GM18499 (cell line): ENCODE measurements around the gene PRKN.

Experiments
- ATAC-seq: cut with Tn5 transposase; IDR thresholded peaks from one replicate; pipeline ENCODE4 v1.9.1; 2021; ENCODE audit warnings: moderate number of reproducible peaks; ENCODE audit not compliant: insufficient read depth, unreplicated experiment

Gene PRKN

GRCh38 chr6:161434350-161434749 lies 1293.2 kb downstream of the PRKN start:
- ATAC-seq, result no peak

GRCh38 chr6:161432546-161432945 lies 1295.0 kb downstream of the PRKN start:
- ATAC-seq, result no peak

GRCh38 chr6:161429921-161430490 lies 1297.6 kb downstream of the PRKN start:
- no peak for ATAC-seq

- no peak for ATAC-seq
These were observed 1303.1 kb downstream of the PRKN start for GRCh38 chr6:161424421-161424820.

GRCh38 chr6:161422710-161423680 lies 1304.6 kb downstream of the PRKN start:
- no peak for ATAC-seq

- no peak for ATAC-seq
These were observed 1309.1 kb downstream of the PRKN start for GRCh38 chr6:161418463-161418945.

- no peak for ATAC-seq
These were observed 1309.7 kb downstream of the PRKN start for GRCh38 chr6:161417717-161418462.

GRCh38 chr6:161415302-161415855 lies 1312.2 kb downstream of the PRKN start:
- ATAC-seq, result no peak

- no peak for ATAC-seq
These were observed 1312.9 kb downstream of the PRKN start for GRCh38 chr6:161414707-161415106.

GRCh38 chr6:161414180-161414579 lies 1313.4 kb downstream of the PRKN start:
- no peak for ATAC-seq

GRCh38 chr6:161413355-161413771 lies 1314.2 kb downstream of the PRKN start:
- ATAC-seq, result no peak

- ATAC-seq, result no peak
These were observed 1314.8 kb downstream of the PRKN start for GRCh38 chr6:161412795-161413194.

- ATAC-seq, result no peak
These were observed 1316.2 kb downstream of the PRKN start for GRCh38 chr6:161411265-161411944.

GRCh38 chr6:161410736-161411135 lies 1316.8 kb downstream of the PRKN start:
- no peak for ATAC-seq

GRCh38 chr6:161410076-161410475 lies 1317.5 kb downstream of the PRKN start:
- no peak for ATAC-seq

- ATAC-seq, result no peak
These were observed 1318.2 kb downstream of the PRKN start for GRCh38 chr6:161409353-161409752.

GRCh38 chr6:161408041-161408440 lies 1319.5 kb downstream of the PRKN start:
- ATAC-seq, result no peak

GRCh38 chr6:161407581-161407980 lies 1320.0 kb downstream of the PRKN start:
- no peak for ATAC-seq

- no peak for ATAC-seq
These were observed 1320.5 kb downstream of the PRKN start for GRCh38 chr6:161407115-161407514.

GRCh38 chr6:161406646-161407045 lies 1320.9 kb downstream of the PRKN start:
- no peak for ATAC-seq
